Transverse colon (tissue), 4 donors: ENCODE data around the gene SLC4A4.

Source experiments
- EP300 ChIP-seq: sonication (generic); formaldehyde crosslinking; IDR thresholded peaks from one replicate; pipeline ENCODE4 v1.6.1; 2017; ENCODE audit warnings: antibody characterized with exemption, low read depth
- POLR2A ChIP-seq: fragments of 450-650 bp; IDR thresholded peaks from one replicate; pipeline ENCODE4 v1.6.1; 2016; ENCODE audit warnings: antibody characterized with exemption, mild to moderate bottlenecking, moderate library complexity
- POLR2AphosphoS5 ChIP-seq, 3 donors: sonication (generic); formaldehyde crosslinking; IDR thresholded peaks; one replicate each; pipeline ENCODE4 v1.6.1; 2016; ENCODE audit warnings: antibody characterized with exemption in 3 of 3
- TF ChIP-seq, protein P1 (sequence below), 5 experiments: fragments of 200-600 bp in 3 of 5; fragments of 450-650 bp in 2 of 5; sonication (generic) in 3 of 5; IDR thresholded peaks; 1 replicate in 2 of 5; 2 replicates in 3 of 5; pipeline ENCODE4 v1.5.1; 2016 to 2017; ENCODE audit warnings: antibody characterized with exemption in 5 of 5, inconsistent platforms in 3 of 5, mild to moderate bottlenecking in 2 of 5, moderate library complexity in 1 of 5

GRCh38 chr4:71404049-71404448 is 65.2 kb downstream of the SLC4A4 start:
- no peak for TF ChIP-seq EP300
- TF ChIP-seq, protein P1, sequence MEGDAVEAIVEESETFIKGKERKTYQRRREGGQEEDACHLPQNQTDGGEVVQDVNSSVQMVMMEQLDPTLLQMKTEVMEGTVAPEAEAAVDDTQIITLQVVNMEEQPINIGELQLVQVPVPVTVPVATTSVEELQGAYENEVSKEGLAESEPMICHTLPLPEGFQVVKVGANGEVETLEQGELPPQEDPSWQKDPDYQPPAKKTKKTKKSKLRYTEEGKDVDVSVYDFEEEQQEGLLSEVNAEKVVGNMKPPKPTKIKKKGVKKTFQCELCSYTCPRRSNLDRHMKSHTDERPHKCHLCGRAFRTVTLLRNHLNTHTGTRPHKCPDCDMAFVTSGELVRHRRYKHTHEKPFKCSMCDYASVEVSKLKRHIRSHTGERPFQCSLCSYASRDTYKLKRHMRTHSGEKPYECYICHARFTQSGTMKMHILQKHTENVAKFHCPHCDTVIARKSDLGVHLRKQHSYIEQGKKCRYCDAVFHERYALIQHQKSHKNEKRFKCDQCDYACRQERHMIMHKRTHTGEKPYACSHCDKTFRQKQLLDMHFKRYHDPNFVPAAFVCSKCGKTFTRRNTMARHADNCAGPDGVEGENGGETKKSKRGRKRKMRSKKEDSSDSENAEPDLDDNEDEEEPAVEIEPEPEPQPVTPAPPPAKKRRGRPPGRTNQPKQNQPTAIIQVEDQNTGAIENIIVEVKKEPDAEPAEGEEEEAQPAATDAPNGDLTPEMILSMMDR (IDR thresholded peaks at IDR 0.05) = no peak
- no peak for TF ChIP-seq POLR2A
- TF ChIP-seq POLR2AphosphoS5 (IDR thresholded peaks at IDR 0.05) = no peak
